ENCODE measurements around the gene FBXW8.

FBXW8 gene

DNA sequence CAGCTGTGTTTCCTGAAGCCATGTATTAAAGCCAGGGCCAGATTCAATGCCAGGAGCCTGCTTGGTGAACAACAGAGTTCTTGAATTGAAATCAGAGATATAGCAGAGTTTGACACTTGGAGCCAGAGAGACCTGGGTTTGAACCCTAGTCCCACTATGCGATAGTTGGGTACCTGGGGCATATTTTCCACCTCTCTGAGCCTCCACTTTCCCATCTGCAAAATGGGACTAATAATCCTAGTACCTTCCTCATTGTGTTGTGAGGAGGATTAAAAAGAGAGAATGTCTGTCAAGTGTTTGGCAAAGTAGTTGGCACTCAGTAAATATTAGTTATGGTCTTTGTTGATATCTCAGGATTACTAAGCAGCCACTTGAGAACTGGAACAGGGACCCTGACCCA, 23.5 kb upstream of the FBXW8 start:
- no peak for DNase-seq

- no peak for DNase-seq
Observed at GRCh38 chr12:116887897-116888296, 22.9 kb upstream of the FBXW8 start.

- DNase-seq, result no peak
Observed at GRCh38 chr12:116890330-116890729, 20.4 kb upstream of the FBXW8 start.

GRCh38 chr12:116891019-116891418, 19.7 kb upstream of the FBXW8 start:
- DNase-seq, result no peak

- DNase-seq, result no peak
Observed at GRCh38 chr12:116892349-116893140, 18.2 kb upstream of the FBXW8 start.

DNA sequence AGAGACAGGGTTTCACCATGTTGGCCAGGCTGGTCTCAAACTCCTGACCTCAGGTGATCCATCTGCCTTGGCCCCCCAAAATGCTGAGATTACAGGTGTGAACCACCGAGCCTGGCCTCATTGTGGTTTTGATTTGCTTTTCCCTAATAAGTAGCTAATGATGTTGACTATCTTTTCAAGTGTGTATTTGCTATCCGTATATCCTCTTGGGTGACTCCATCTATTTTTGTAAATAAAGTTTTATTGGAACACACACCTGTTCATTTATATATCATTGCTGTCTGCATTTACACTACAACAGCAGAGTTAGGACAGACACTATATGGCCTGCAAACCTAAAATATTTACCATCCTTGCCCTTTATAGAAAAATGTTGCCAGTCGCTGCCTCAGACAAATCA, 15.8 kb upstream of the FBXW8 start:
- DNase-seq, result no peak

DNA sequence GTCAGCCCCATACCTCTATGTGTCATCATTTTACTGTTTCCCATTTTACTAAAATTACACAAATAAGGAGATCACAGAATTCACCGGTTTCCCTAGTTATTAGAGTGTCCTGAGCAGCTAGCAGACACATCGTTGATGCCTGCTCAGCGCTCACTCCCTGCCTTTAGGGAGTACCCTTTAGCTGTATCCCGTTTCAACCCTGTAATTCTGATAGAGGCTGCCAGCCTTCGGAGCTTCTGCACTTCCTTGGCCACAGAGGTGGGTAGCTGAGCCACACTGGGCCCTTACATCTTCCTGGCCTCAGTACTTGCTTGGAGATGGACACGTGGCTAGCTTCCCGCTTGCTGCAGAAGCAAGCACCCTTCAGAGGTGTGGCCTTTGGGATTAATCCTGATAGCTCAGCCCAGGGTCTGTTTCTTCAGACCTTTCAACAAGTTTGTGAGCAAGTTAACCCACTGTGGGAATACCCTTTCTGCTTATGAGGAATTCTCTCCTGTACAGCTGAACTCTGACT, 14.3 kb upstream of the FBXW8 start:
- no peak for DNase-seq

DNA sequence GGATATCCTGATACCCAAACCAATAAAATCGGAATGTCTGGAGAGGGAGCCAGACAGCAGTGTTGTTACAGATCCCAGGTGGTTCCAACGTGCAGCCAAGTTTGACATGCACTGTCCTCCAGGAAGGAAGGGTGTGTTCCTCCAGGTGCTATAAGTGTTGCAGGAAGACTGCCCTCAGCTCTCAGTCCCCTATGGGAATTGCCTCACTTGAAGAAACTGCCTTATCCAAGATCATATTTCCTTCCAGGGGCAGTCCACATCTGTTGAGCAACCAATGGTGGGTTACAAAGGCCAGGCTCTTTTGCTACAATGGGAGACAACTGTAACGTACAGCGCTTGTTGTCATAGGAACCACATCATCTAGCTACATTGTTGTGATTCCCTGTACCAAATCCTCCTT, 13.3 kb upstream of the FBXW8 start:
- no peak for DNase-seq

DNA sequence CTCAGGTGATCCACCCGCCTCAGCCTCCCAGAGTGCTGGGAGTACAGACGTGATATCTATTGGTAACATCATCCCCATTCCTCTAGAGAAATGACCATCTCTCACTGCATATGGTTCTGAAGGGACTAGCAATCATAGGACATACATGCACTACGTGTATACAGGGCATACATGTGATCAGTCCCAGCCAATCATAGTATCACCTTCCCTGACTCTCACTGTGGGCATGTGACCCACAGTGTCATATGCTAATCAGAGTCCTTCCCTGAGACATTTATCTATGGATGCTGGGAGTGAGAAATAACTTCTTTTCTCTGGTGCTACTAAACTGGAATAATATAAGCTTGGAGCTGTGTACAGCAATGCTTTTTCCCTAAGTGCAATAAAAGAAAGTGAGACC, 12.1 kb upstream of the FBXW8 start:
- DNase-seq, result no peak

DNA sequence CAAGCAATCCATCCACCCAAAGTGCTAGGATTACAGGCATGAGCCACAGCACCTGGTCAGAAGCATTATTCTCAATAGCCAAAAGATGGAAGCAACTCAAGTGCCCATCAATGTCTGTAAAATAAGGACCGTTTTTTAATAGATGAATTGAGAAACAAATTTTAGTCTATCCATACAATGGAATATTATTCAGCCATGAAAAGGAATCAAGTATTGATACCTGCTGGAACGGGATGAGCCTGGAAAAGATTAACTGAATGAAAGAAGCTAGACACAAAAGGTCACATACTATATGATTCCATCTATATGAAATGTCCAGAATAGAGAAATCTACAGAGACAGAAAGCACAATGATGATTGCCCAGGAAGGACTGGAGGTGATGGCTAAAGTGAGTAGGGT, 9.1 kb upstream of the FBXW8 start:
- DNase-seq, result no peak

DNA sequence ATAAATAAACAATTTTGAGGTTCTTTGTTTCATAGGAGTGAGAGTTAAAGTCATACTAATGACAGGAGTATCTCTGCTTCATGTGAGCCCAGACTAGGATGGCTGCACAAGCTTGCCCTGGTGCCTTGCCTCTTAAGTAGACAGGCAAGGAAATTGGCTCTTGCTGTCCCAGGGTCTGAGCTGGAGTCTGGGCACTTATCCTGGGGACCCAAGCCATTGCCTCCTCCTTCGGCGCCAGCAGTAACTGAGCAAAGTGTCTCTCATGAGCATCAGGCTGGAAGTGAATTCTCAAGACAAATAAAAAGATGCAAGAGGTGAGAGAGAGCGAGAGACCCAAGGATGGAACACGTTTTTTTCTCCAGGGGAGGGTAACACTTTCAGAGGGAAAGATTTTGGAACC, 6.9 kb upstream of the FBXW8 start:
- DNase-seq, result no peak

GRCh38 chr12:116906285-116906684, 4.5 kb upstream of the FBXW8 start:
- DNase-seq, result no peak

- no peak for DNase-seq
Observed at GRCh38 chr12:116910280-116910644, 488 bp upstream of the FBXW8 start.

- no peak for DNase-seq
Observed at GRCh38 chr12:116915326-116915725, 4.6 kb downstream of the FBXW8 start.

GRCh38 chr12:116916122-116916521, 5.4 kb downstream of the FBXW8 start:
- no peak for DNase-seq

DNA sequence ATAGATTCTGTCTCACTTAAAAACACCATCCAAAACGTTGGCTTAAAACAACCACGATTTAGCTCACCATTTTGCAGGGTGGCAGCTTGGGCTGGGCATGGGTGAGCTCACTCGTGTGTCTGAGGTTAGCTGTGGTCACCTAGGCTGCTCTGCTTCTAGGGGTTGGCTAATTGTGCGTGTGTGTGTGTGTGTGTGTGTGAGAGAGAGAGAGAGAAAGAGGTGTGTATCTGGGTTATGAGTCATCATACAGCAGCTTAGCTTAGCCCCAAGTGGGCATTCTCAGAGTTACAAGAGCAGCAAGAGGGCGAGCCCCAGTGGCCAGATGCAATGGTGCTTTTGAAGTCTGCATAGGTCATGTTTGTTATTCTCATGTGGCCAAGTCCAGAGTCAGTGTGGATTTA, 6.0 kb downstream of the FBXW8 start:
- peak in 2 of 4 experiments; percentile 8 to 29 for DNase-seq

GRCh38 chr12:116918464-116918863, 7.7 kb downstream of the FBXW8 start:
- no peak for DNase-seq

- no peak for DNase-seq
Observed at GRCh38 chr12:116919247-116919661, 8.5 kb downstream of the FBXW8 start.

DNA sequence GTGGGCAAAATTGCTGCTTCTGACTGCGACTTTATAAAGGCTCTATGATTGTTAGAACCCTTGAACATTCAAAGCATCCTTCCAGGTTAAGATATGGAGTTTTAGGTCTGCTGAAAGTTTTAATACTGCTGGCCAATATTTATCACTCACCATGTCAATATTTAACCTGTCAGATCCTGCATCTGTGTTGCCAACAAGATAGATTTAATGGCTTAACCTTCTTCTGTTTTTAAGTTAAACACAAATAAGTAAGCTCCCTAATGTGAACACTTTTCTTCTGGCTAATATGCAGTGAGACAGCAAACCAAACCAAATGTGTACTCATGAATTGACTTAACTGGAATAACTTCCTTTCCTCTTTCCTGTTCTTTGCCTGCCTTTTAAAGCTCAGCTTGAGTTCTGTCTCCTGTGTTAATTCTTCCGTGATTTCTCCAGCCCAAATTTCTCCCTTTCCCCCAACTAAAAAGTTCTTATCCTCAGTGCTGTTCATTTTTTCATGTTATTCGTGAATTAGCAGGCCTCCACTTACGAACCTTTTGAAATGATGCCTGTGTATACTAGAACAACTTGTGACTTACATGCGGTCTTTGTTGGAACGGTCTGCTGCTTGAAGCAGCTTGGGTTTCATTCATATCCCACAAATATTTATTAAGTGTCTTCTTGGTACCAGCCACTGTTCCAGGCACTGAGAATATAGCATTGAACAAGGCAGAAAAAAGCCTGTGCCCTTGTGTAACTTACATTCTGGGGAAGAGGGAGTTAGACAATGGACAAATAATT, 9.1 kb downstream of the FBXW8 start:
- no peak for DNase-seq

DNA sequence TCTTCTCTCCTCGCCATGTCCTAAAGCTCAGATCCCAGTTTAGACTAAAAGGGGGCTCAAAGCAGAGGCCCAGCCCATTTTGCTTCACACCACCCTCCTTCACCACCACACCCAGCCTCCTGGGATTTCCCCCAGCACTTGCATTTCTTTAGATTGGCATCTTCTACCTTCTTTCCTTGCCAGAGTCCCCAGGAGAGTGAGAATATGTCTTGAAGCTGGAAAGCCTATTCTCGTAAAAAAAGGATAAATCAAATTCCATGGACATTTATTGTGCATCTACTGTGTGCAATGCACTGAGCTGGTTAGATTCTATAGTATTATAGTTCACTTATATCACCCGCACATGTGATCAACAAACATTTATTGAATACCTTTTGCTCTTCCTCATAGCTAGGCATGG, 10.2 kb downstream of the FBXW8 start:
- DNase-seq, result no peak

GRCh38 chr12:116922194-116922897, 11.6 kb downstream of the FBXW8 start:
- no peak for DNase-seq

DNA sequence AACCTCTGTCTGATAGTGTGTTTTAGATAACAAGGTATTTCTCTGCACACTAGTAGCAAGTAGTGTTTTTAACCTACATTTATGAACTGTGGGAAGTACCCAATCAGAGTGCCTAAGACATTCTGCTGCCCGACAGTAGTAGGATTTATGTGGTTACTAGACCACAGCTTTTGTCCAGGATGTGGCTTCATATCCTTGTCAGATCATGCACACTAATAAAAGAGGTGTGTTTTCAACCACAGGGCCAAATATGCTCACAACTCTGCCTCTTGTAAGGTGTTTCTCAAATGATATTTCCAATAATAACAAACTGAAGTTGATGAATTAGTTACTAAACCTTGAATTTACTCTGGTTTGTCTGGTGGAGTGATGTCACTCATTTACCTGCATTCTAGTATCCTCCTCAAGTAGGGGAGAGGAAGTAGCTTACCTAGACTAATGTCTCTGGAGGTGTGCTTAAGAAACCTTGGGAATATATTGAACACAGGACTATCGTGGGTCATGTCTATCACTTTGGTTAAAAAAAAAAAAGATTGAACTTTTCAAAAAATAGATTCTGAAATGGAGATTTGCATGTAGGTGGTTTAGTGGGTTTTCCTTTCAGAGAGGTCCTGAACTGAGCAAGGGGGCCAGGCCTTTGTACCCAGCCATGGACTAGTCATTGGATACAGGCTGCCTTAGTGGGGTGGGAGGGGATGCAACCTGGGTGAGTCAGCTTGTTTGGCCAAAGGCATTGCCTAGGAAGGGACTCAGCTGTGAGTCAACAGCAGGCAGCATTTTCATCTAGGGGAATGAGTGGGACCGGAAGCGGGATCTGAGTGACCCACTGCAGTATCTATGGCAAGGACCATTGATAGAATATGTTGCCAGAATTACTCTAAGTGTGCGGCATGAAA, 14.1 kb downstream of the FBXW8 start:
- peak in 2 of 4 experiments; percentile 7 to 11 for DNase-seq

All from activated CD4-positive, CD25-positive, alpha-beta regulatory T cell (primary cell).